MM.1S (cell line): Measurements from ENCODE around the gene CNTRL.

Experiments
- DNase-seq: peaks from one replicate; pipeline ENCODE4 v3.0.0-alpha.2; 2015
- H2AFZ ChIP-seq: fragments of 300-600 bp; sonication (generic); 2 replicates; pipeline ENCODE4 v1.6.0; 2016; ENCODE audit warnings: antibody characterized with exemption, low read length
- H3F3A ChIP-seq: fragments of 300-600 bp; sonication (generic); 2 replicates; pipeline ENCODE4 v1.6.1; 2016; ENCODE audit warnings: mild to moderate bottlenecking, antibody characterized with exemption, low read length, moderate library complexity, mixed read lengths; ENCODE audit not compliant: insufficient read depth
- H3K27ac ChIP-seq: fragments of 300-600 bp; sonication (generic); 2 replicates; pipeline ENCODE4 v1.5.1; 2016; ENCODE audit warnings: mild to moderate bottlenecking, low read length
- H3K27me3 ChIP-seq: fragments of 300-600 bp; sonication (generic); replicated peaks from 2 replicates; pipeline ENCODE4 v1.6.0; 2016; ENCODE audit warnings: low read length; ENCODE audit not compliant: insufficient read depth
- H3K36me3 ChIP-seq: fragments of 300-600 bp; sonication (generic); replicated peaks from 2 replicates; pipeline ENCODE4 v1.6.1; 2016; ENCODE audit warnings: mild to moderate bottlenecking, low read length, mixed read lengths; ENCODE audit not compliant: insufficient read depth
- H3K4me1 ChIP-seq: fragments of 300-600 bp; sonication (generic); 2 replicates; pipeline ENCODE4 v1.6.1; 2016; ENCODE audit warnings: low read length, mixed read lengths
- H3K4me2 ChIP-seq: fragments of 300-600 bp; sonication (generic); 2 replicates; pipeline ENCODE4 v1.6.0; 2016; ENCODE audit warnings: low read depth, low read length
- H3K4me3 ChIP-seq: fragments of 300-600 bp; sonication (generic); 2 replicates; pipeline ENCODE4 v1.5.1; 2016; ENCODE audit warnings: low read length, mixed read lengths
- H3K79me2 ChIP-seq: fragments of 300-600 bp; sonication (generic); 2 replicates; pipeline ENCODE4 v1.6.1; 2016; ENCODE audit warnings: mixed run types, low read length, mixed read lengths
- H3K9ac ChIP-seq: fragments of 300-600 bp; sonication (generic); 2 replicates; pipeline ENCODE4 v1.6.1; 2016; ENCODE audit warnings: low read length, mixed read lengths
- H3K9me2 ChIP-seq: fragments of 300-600 bp; sonication (generic); replicated peaks from 2 replicates; pipeline ENCODE4 v1.6.1; 2016; ENCODE audit warnings: mild to moderate bottlenecking, low read length, mixed read lengths; ENCODE audit not compliant: insufficient read depth
- H3K9me3 ChIP-seq: fragments of 300-600 bp; sonication (generic); replicated peaks from 2 replicates; pipeline ENCODE4 v1.6.1; 2016; ENCODE audit warnings: mild to moderate bottlenecking, low read length, mixed read lengths; ENCODE audit not compliant: insufficient read depth
- H4K20me1 ChIP-seq: fragments of 300-600 bp; sonication (generic); 2 replicates; pipeline ENCODE4 v1.6.1; 2016; ENCODE audit warnings: mild to moderate bottlenecking, low read length, moderate library complexity, mixed read lengths; ENCODE audit not compliant: insufficient read depth
- EZH2 ChIP-seq: fragments of 300-600 bp; sonication (generic); optimal IDR thresholded peaks from 2 replicates; pipeline ENCODE3; 2017; ENCODE audit warnings: low read depth, mild to moderate bottlenecking, antibody characterized with exemption, low read length, mixed read lengths
- EZH2phosphoT487 ChIP-seq: fragments of 300-600 bp; sonication (generic); IDR thresholded peaks from 2 replicates; pipeline ENCODE4 v1.6.1; 2018; ENCODE audit warnings: antibody characterized with exemption, low read length
- TF ChIP-seq, protein P1 (sequence below): fragments of 300-600 bp; sonication (generic); IDR thresholded peaks from 2 replicates; pipeline ENCODE4 v1.5.1; 2016; ENCODE audit warnings: antibody characterized with exemption, low read length, mixed read lengths

Gene CNTRL

DNA sequence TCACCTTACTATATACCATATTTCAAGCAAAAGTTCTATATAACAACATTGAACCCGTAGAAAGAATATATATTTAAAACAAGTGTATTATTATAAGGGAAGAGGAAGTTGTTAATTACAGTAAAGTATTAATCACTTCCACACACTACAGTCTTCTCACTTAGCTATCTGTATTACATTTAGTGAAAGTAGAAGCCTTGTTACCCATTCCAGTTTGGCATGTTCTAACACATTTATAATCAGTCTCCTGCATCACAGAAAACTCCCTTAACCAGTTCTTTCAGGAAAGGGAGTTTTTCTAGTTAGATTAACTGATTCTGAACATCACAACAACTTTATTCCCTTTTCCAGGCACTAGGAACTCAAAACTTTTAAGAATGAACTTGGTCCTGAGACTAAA is 120.0 kb downstream of the CNTRL start:
- H3K4me1 ChIP-seq = peaks cover 26% of the 10 kb centered on the region
- H3K36me3 ChIP-seq = no peaks in the 10 kb centered on the region; the same call in 1 of the 2 replicates
- H3K9ac ChIP-seq = no peak overlapping the region
- no peaks in the 10 kb centered on the region for H3K9me2 ChIP-seq
- no peak overlapping the region for H3K27ac ChIP-seq
- DNase-seq = no peak
- no peaks in the 10 kb centered on the region for H3F3A ChIP-seq
- H4K20me1 ChIP-seq = peaks cover 78% of the 10 kb centered on the region
- no peaks in the 10 kb centered on the region for H3K27me3 ChIP-seq
- H3K79me2 ChIP-seq = peaks cover 100% of the 10 kb centered on the region
- no peak overlapping the region for H3K4me3 ChIP-seq
- H3K9me3 ChIP-seq = no peaks in the 10 kb centered on the region
- no peak overlapping the region for H3K4me2 ChIP-seq
- no peak overlapping the region for H2AFZ ChIP-seq
- TF ChIP-seq EZH2phosphoT487 (no peak), EZH2 (no peak)
- TF ChIP-seq, protein P1, sequence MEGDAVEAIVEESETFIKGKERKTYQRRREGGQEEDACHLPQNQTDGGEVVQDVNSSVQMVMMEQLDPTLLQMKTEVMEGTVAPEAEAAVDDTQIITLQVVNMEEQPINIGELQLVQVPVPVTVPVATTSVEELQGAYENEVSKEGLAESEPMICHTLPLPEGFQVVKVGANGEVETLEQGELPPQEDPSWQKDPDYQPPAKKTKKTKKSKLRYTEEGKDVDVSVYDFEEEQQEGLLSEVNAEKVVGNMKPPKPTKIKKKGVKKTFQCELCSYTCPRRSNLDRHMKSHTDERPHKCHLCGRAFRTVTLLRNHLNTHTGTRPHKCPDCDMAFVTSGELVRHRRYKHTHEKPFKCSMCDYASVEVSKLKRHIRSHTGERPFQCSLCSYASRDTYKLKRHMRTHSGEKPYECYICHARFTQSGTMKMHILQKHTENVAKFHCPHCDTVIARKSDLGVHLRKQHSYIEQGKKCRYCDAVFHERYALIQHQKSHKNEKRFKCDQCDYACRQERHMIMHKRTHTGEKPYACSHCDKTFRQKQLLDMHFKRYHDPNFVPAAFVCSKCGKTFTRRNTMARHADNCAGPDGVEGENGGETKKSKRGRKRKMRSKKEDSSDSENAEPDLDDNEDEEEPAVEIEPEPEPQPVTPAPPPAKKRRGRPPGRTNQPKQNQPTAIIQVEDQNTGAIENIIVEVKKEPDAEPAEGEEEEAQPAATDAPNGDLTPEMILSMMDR = no peak

DNA sequence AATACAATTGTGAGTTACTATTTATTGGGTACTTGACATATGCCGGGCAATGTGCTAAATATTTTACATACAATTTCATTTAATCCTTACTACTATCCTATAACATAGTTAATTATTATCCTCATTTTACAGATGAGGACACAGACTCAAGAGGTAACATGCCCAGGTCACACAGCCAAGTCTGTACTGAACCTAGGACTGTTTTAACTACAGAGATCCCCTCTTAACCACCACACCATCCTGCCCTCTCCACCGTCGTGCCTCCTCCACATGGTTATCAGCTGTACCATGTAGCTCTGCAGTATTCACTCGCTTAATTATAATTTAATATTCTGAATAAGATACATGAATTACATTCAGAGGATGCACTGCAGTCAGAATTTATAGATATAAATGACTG is 121.6 kb downstream of the CNTRL start:
- H3F3A ChIP-seq = peaks cover 4% of the 10 kb centered on the region
- H2AFZ ChIP-seq = no peak overlapping the region
- H3K36me3 ChIP-seq = no peaks in the 10 kb centered on the region
- no peak overlapping the region for H3K27ac ChIP-seq
- H3K9ac ChIP-seq = no peak overlapping the region
- no peak for DNase-seq
- H3K9me2 ChIP-seq = no peaks in the 10 kb centered on the region
- no peak overlapping the region for H3K4me3 ChIP-seq
- no peaks in the 10 kb centered on the region for H3K9me3 ChIP-seq
- peaks cover 87% of the 10 kb centered on the region for H4K20me1 ChIP-seq
- TF ChIP-seq, protein P1 = no peak
- TF ChIP-seq EZH2phosphoT487 (no peak), EZH2 (no peak)
- H3K27me3 ChIP-seq = no peaks in the 10 kb centered on the region
- peaks cover 29% of the 10 kb centered on the region for H3K4me1 ChIP-seq
- no peak overlapping the region for H3K4me2 ChIP-seq
- peaks cover 100% of the 10 kb centered on the region for H3K79me2 ChIP-seq

DNA sequence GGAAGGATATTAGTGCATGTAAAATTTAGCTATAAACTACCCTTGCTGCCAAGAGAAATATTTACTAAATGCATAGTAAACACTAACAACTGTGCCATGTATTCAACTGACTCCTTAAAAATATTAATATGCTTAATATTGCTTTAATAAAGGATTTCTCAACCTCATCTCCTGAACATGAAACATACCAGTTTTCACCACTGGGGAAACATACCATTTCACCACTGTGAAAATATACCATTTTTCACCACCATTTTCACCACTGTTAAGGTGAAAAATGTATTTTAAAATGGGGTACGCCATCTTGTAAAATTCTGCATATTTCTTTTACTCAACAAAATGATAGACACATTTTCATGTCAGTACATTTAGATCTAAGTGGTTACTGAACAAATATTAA is 122.4 kb downstream of the CNTRL start:
- Histone ChIP-seq H3K4me1 (peaks cover 29% of the 10 kb centered on the region), H3K4me2 (peak overlapping the region; percentile 82), H3K27me3 (no peaks in the 10 kb centered on the region), H3K9me3 (no peaks in the 10 kb centered on the region), H3K79me2 (peaks cover 95% of the 10 kb centered on the region), H4K20me1 (peaks cover 80% of the 10 kb centered on the region), H3K27ac (no peak overlapping the region), H3K4me3 (no peak overlapping the region), H3K9ac (no peak overlapping the region), H2AFZ (no peak overlapping the region), H3K9me2 (no peaks in the 10 kb centered on the region), H3K36me3 (no peaks in the 10 kb centered on the region), H3F3A (peaks cover 4% of the 10 kb centered on the region)
- no peak for DNase-seq
- TF ChIP-seq EZH2phosphoT487 (no peak), EZH2 (no peak)
- TF ChIP-seq, protein P1 = peak; percentile 32
